MM.1S (cell line): ENCODE data around the gene TMEM135.

Experiments used
- DNase-seq: peaks from one replicate; pipeline ENCODE4 v3.0.0-alpha.2; 2015
- H2AFZ ChIP-seq: fragments of 300-600 bp; sonication (generic); 2 replicates; pipeline ENCODE4 v1.6.0; 2016; ENCODE audit warnings: antibody characterized with exemption, low read length
- H3F3A ChIP-seq: fragments of 300-600 bp; sonication (generic); 2 replicates; pipeline ENCODE4 v1.6.1; 2016; ENCODE audit warnings: mild to moderate bottlenecking, antibody characterized with exemption, low read length, moderate library complexity, mixed read lengths; ENCODE audit not compliant: insufficient read depth
- H3K27ac ChIP-seq: fragments of 300-600 bp; sonication (generic); 2 replicates; pipeline ENCODE4 v1.5.1; 2016; ENCODE audit warnings: mild to moderate bottlenecking, low read length
- H3K27me3 ChIP-seq: fragments of 300-600 bp; sonication (generic); replicated peaks from 2 replicates; pipeline ENCODE4 v1.6.0; 2016; ENCODE audit warnings: low read length; ENCODE audit not compliant: insufficient read depth
- H3K36me3 ChIP-seq: fragments of 300-600 bp; sonication (generic); replicated peaks from 2 replicates; pipeline ENCODE4 v1.6.1; 2016; ENCODE audit warnings: mild to moderate bottlenecking, low read length, mixed read lengths; ENCODE audit not compliant: insufficient read depth
- H3K4me1 ChIP-seq: fragments of 300-600 bp; sonication (generic); 2 replicates; pipeline ENCODE4 v1.6.1; 2016; ENCODE audit warnings: low read length, mixed read lengths
- H3K4me2 ChIP-seq: fragments of 300-600 bp; sonication (generic); 2 replicates; pipeline ENCODE4 v1.6.0; 2016; ENCODE audit warnings: low read depth, low read length
- H3K4me3 ChIP-seq: fragments of 300-600 bp; sonication (generic); 2 replicates; pipeline ENCODE4 v1.5.1; 2016; ENCODE audit warnings: low read length, mixed read lengths
- H3K79me2 ChIP-seq: fragments of 300-600 bp; sonication (generic); 2 replicates; pipeline ENCODE4 v1.6.1; 2016; ENCODE audit warnings: mixed run types, low read length, mixed read lengths
- H3K9ac ChIP-seq: fragments of 300-600 bp; sonication (generic); 2 replicates; pipeline ENCODE4 v1.6.1; 2016; ENCODE audit warnings: low read length, mixed read lengths
- H3K9me2 ChIP-seq: fragments of 300-600 bp; sonication (generic); replicated peaks from 2 replicates; pipeline ENCODE4 v1.6.1; 2016; ENCODE audit warnings: mild to moderate bottlenecking, low read length, mixed read lengths; ENCODE audit not compliant: insufficient read depth
- H3K9me3 ChIP-seq: fragments of 300-600 bp; sonication (generic); replicated peaks from 2 replicates; pipeline ENCODE4 v1.6.1; 2016; ENCODE audit warnings: mild to moderate bottlenecking, low read length, mixed read lengths; ENCODE audit not compliant: insufficient read depth
- H4K20me1 ChIP-seq: fragments of 300-600 bp; sonication (generic); 2 replicates; pipeline ENCODE4 v1.6.1; 2016; ENCODE audit warnings: mild to moderate bottlenecking, low read length, moderate library complexity, mixed read lengths; ENCODE audit not compliant: insufficient read depth
- EZH2 ChIP-seq: fragments of 300-600 bp; sonication (generic); optimal IDR thresholded peaks from 2 replicates; pipeline ENCODE3; 2017; ENCODE audit warnings: low read depth, mild to moderate bottlenecking, antibody characterized with exemption, low read length, mixed read lengths
- EZH2phosphoT487 ChIP-seq: fragments of 300-600 bp; sonication (generic); IDR thresholded peaks from 2 replicates; pipeline ENCODE4 v1.6.1; 2018; ENCODE audit warnings: antibody characterized with exemption, low read length
- TF ChIP-seq, protein P1 (sequence below): fragments of 300-600 bp; sonication (generic); IDR thresholded peaks from 2 replicates; pipeline ENCODE4 v1.5.1; 2016; ENCODE audit warnings: antibody characterized with exemption, low read length, mixed read lengths

Gene TMEM135

GRCh38 chr11:87180742-87181141 lies 143.0 kb downstream of the TMEM135 start:
- no peaks in the 10 kb centered on the region for H3F3A ChIP-seq
- no peaks in the 10 kb centered on the region for H3K27me3 ChIP-seq
- no peaks in the 10 kb centered on the region for H3K9me2 ChIP-seq
- no peak overlapping the region for H3K4me2 ChIP-seq
- H2AFZ ChIP-seq, result no peak overlapping the region
- no peaks in the 10 kb centered on the region for H3K9me3 ChIP-seq
- H3K4me3 ChIP-seq, result no peak overlapping the region
- H3K79me2 ChIP-seq, result no peaks in the 10 kb centered on the region
- no peaks in the 10 kb centered on the region for H3K36me3 ChIP-seq
- no peaks in the 10 kb centered on the region for H3K4me1 ChIP-seq
- H4K20me1 ChIP-seq, result no peaks in the 10 kb centered on the region
- H3K27ac ChIP-seq, result no peak overlapping the region
- TF ChIP-seq EZH2phosphoT487 (no peak), EZH2 (no peak)
- TF ChIP-seq, protein P1, sequence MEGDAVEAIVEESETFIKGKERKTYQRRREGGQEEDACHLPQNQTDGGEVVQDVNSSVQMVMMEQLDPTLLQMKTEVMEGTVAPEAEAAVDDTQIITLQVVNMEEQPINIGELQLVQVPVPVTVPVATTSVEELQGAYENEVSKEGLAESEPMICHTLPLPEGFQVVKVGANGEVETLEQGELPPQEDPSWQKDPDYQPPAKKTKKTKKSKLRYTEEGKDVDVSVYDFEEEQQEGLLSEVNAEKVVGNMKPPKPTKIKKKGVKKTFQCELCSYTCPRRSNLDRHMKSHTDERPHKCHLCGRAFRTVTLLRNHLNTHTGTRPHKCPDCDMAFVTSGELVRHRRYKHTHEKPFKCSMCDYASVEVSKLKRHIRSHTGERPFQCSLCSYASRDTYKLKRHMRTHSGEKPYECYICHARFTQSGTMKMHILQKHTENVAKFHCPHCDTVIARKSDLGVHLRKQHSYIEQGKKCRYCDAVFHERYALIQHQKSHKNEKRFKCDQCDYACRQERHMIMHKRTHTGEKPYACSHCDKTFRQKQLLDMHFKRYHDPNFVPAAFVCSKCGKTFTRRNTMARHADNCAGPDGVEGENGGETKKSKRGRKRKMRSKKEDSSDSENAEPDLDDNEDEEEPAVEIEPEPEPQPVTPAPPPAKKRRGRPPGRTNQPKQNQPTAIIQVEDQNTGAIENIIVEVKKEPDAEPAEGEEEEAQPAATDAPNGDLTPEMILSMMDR, result no peak
- no peak overlapping the region for H3K9ac ChIP-seq
- no peak for DNase-seq

GRCh38 chr11:87181143-87181542 lies 143.4 kb downstream of the TMEM135 start:
- Histone ChIP-seq H3K27me3 (no peaks in the 10 kb centered on the region), H3K9ac (no peak overlapping the region), H3K36me3 (no peaks in the 10 kb centered on the region), H3K9me2 (no peaks in the 10 kb centered on the region), H3K9me3 (no peaks in the 10 kb centered on the region), H3K4me2 (no peak overlapping the region), H3K4me3 (no peak overlapping the region), H2AFZ (no peak overlapping the region), H3F3A (no peaks in the 10 kb centered on the region), H3K79me2 (no peaks in the 10 kb centered on the region), H4K20me1 (no peaks in the 10 kb centered on the region), H3K27ac (no peak overlapping the region), H3K4me1 (no peaks in the 10 kb centered on the region)
- no peak for TF ChIP-seq EZH2
- no peak for TF ChIP-seq EZH2phosphoT487
- TF ChIP-seq, protein P1, result no peak
- DNase-seq, result no peak

- Histone ChIP-seq H3K9me3 (no peaks in the 10 kb centered on the region), H3K4me1 (no peaks in the 10 kb centered on the region), H3F3A (no peaks in the 10 kb centered on the region), H3K9me2 (no peaks in the 10 kb centered on the region), H3K4me3 (no peak overlapping the region), H3K79me2 (no peaks in the 10 kb centered on the region), H3K4me2 (no peak overlapping the region), H3K27ac (no peak overlapping the region), H4K20me1 (no peaks in the 10 kb centered on the region), H3K9ac (no peak overlapping the region), H3K27me3 (no peaks in the 10 kb centered on the region), H2AFZ (no peak overlapping the region), H3K36me3 (no peaks in the 10 kb centered on the region)
- no peak for DNase-seq
- TF ChIP-seq EZH2phosphoT487 (no peak), EZH2 (no peak)
- TF ChIP-seq, protein P1, result no peak
These were observed 147.5 kb downstream of the TMEM135 start for GRCh38 chr11:87185228-87185627.
